GM10248 (cell line): ENCODE data around the gene FCRLB.

Experiments
- CTCF ChIA-PET: fragments of 300-600 bp; sonication (Branson Sonifier 250); formaldehyde crosslinking; extraction: SDS; loops from one replicate; lab custom pipeline; 2021; ENCODE audit warnings: antibody characterized with exemption; lab: Yijun Ruan, JAX
- POLR2A ChIA-PET: fragments of 350-650 bp; sonication (Branson Sonifier 250); formaldehyde crosslinking; extraction: SDS; loops from one replicate; lab custom pipeline; 2020; ENCODE audit warnings: antibody characterized with exemption; lab: Yijun Ruan, JAX
- DNase-seq: peaks from one replicate; pipeline ENCODE4 v3.0.0; 2012; ENCODE audit errors: extremely low spot score
- CTCF ChIP-seq: IDR thresholded peaks from 2 replicates; pipeline ENCODE4 v1.5.1; 2012; ENCODE audit warnings: mild to moderate bottlenecking, low read depth; ENCODE audit errors: extremely low read depth, missing control alignments, control extremely low read depth

FCRLB gene

DNA sequence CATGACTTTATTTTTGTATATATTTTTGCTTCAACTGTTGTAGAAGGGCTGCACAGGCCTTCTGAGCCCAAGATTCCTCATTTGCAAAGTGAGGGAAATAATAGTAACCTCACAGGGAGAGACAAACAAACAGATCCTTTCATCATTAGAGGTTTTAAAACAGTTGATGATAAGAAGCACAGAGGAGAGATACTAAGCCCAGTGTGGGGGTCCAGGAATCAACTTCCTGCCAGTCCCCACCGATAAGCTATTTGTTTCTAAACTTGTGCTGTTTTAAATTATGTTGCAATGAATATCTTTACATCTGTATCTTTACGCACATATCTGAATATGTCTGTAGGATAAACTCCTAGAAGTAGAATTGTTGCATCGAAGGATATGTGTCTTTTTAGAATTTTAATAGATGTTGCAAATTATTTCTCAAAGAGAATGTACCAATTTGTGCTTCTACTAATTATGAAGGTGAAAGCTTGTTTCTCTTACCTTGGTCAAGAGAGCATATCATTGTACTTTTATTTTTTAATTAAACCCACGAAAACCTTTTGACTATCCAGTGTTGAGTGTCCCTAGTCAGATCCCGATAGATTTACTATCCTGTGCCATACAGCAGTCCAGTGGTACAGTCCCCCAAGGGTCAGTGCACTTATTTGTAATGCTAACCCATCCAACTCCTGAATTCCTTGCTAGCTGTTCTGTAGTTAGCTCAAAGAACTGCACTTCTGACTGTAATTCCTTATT is 10.8 kb downstream of the FCRLB start:
- ChIA-PET CTCF (interaction anchor here (1.0 to 8.4 kb wide), 5 partner anchors 9 to 249 kb away, joined by 3 to 79 read pairs (median 4); no protein-coding TSS in a partner anchor), POLR2A (no interaction called here)
- no peak for DNase-seq
- TF ChIP-seq CTCF = no peak

GRCh38 chr1:161733526-161733925 is 12.2 kb downstream of the FCRLB start:
- no peak for DNase-seq
- POLR2A ChIA-PET = no interaction called here
- no peak for TF ChIP-seq CTCF
- CTCF ChIA-PET = interaction anchor here (1.0 to 8.4 kb wide), 5 partner anchors 21 to 251 kb away, joined by 3 to 79 read pairs (median 3); no protein-coding TSS in a partner anchor

GRCh38 chr1:161735837-161736236 is 14.5 kb downstream of the FCRLB start:
- CTCF ChIA-PET = interaction anchor here (0.8 to 8.4 kb wide), 5 partner anchors 13 to 251 kb away, joined by 3 to 79 read pairs (median 5); partner anchors contain the start of gene FCRLB
- DNase-seq = no peak
- no peak for TF ChIP-seq CTCF
- POLR2A ChIA-PET = no interaction called here

GRCh38 chr1:161736335-161736969 is 15.1 kb downstream of the FCRLB start:
- TF ChIP-seq CTCF = no peak
- ChIA-PET CTCF (interaction anchor here (0.8 to 8.4 kb wide), 11 partner anchors 9 to 301 kb away, joined by 3 to 79 read pairs (median 6); partner anchors contain the start of genes DUSP12 and FCRLB), POLR2A (no interaction called here)

DNA sequence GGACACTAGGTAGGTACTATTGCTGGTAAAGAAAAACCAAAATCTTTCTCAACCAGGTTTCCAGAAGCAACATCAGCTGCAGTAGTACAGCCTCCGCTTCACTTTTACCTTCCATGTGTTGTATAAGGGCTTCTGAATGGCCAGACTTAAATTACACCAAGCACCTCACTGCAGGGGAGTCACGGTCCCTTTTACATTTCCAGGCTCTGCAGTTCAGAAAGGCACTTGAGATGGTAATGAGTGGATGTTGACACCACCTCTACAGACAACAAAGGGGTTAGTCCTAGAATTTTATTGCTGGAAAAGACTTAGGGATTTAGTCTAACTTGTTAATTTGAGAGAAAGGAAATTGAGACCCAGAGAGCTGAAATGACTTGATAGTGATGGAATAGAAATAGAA is 16.3 kb downstream of the FCRLB start:
- CTCF ChIA-PET = interaction anchor here (1.0 to 8.4 kb wide), 15 partner anchors 10 to 347 kb away, joined by 3 to 79 read pairs (median 9); partner anchors contain the start of genes DUSP12, FCRLA and FCRLB

More at GRCh38 chr1:161736335-161736969, 15.1 kb downstream of the FCRLB start:
- DNase-seq = no peak

More for the DNA sequence above, 16.3 kb downstream of the FCRLB start:
- POLR2A ChIA-PET = interaction anchor here (0.5 kb wide), 1 partner anchor 1719 kb away, joined by 3 read pairs; no protein-coding TSS in a partner anchor
- DNase-seq = no peak
- TF ChIP-seq CTCF = no peak
